HG02870 (cell line): ENCODE results near the gene ORAI3.

ENCODE experiments used
- ATAC-seq: cut with Tn5 transposase; IDR thresholded peaks from one replicate; pipeline ENCODE4 v1.9.1; 2021; ENCODE audit warnings: mild to moderate bottlenecking, moderate library complexity; ENCODE audit not compliant: unreplicated experiment

Gene ORAI3

GRCh38 chr16:30948667-30949649 is at the start of gene ORAI3:
TSS of gene ORAI3 (plus strand) at chr16:30949068. CDS start at chr16:30949290, 222 bp downstream.
- ATAC-seq = peak; percentile 59

GRCh38 chr16:30899794-30900193 is 49.1 kb upstream of the ORAI3 start:
- no peak for ATAC-seq

GRCh38 chr16:30900588-30900987 is 48.3 kb upstream of the ORAI3 start:
- ATAC-seq = no peak

DNA sequence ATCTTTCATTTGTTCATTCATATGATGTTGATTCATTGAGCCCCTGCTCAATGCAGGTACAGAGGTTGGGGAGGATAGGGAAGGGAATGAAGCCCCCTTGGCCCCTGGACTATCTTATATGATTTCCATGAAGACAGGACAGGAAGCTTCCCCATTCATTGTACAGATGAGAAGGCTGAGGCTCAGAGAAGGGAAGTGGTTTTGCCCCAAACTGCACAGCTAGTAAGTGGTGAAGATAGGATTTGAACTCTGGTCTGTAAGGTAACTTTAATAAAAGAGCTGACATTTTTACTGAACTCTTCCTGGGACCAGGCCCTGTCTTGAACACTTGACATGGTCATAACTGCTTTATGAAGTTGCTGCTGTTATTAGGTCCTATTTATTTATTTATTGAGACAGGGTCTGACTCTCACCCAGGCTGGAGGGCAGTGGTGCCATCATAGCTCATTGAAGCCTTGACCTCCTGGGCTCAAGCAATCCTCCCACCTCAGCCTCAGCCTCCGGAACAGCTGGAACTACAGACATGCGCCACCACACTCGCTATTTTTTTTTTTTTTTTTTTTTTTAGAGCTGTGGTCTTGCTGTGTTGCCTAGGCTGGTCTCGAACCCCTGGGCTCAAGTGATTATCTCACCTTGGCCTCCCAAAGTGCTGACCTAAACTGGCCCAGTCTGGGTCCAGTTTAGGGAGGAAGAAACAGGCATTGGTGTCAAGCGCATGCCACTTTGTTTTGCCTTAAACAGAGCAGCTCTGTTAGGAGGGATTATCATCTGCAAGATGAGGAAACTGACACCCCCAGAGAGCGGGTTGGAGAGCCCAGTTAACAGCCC is 47.5 kb upstream of the ORAI3 start:
- ATAC-seq = no peak

- peak; percentile 73 for ATAC-seq
Measured at GRCh38 chr16:30902029-30902972, 46.6 kb upstream of the ORAI3 start.

GRCh38 chr16:30903002-30903401 is 45.9 kb upstream of the ORAI3 start:
- ATAC-seq = no peak

GRCh38 chr16:30903596-30903995 is 45.3 kb upstream of the ORAI3 start:
- no peak for ATAC-seq

- no peak for ATAC-seq
Measured at GRCh38 chr16:30904114-30904780, 44.6 kb upstream of the ORAI3 start.

DNA sequence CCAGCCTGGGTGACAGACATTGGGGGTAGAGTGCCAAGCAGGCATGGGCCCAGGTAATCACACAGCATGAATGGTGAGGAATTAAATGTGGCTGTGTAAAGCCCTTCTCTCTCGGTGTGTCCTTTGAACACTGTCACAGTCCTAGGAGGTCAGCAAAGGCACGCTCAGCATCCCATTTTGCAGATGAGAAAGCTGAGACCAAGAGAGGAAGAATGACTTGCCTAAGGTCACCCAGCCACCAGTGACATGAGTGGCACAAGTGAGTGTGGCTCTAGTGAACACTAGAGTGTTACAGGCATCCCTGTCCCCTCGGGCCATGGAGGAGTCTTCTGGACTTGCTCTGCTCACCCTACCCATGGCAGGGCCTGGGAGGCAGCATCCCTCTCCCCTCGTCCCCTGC is 41.8 kb upstream of the ORAI3 start:
- ATAC-seq = no peak

DNA sequence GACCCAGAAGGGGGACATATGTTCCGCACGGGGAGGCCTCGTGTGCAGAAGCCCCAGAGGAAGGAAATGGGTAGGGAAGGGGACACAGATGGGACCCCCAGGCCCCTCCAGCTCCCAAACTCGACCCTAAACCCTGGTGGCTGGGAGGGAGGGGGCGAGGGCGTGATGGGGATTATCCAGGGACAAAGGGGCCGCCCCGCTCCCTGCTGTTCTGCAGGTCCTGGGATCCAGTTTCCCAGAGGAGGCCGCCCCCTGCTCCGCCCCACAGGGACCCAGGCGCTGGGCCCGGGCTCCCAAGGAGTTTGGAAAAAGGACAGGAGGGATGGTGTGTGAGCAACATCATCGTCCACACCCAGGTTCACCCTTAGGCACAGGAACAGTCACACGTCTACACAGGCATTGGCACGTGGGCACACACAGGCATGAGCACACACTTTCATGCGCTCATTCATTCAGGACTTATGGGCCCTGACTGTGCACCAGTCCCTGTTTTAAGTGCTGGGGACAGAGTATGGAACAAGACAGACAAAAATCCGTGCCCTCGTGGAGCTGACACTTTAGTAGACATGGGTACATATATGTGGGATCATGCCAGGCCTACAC is 38.3 kb upstream of the ORAI3 start:
- ATAC-seq = no peak

DNA sequence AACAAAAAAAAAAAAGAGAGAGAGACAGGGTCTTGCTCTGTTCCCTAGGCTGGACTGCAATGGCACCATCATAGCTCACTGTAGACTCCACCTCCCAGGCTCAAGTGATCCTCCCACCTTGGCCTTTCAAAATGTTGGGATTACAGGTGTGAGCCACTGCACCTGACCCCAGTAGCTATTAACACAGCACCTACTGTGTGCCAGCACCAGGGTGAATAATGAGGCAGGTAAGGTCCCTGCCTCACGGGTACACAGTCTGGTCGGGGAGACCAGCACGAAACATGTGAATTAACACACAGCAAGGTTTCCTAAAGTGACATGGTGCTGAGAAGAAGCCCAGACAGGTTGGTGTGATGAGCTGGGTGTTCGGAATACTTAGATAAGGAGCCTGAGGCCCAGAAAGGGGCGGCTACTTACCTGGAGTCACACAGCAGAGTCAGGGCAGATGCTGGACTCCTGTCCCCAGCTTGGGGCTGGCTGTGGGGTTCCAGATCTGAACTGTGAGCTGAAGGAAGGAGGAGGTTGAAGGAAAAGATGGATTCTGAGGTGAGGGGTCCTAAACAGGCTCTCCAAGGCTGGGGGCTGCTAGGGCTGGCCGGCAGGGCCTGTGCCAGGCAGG is 36.0 kb upstream of the ORAI3 start:
- no peak for ATAC-seq

DNA sequence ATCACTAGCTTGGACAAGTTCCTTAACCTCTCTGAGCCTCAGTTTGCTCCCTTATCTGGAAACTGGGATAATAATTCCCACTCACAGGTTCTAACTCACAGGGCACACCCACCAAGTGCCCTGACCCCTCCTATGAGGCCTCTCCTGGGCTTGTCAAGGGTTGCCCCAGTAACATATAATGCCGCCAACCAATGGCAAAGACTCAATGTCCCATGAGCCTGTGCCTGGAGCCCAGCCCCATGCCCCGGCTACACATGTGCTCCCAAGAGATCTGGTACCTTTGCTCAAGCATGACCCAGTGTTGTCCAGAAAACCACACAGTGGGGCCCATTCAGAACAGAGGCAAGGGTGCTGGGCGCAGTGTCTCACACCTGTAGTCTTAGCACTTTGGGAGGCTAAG is 34.0 kb upstream of the ORAI3 start:
- ATAC-seq = no peak

DNA sequence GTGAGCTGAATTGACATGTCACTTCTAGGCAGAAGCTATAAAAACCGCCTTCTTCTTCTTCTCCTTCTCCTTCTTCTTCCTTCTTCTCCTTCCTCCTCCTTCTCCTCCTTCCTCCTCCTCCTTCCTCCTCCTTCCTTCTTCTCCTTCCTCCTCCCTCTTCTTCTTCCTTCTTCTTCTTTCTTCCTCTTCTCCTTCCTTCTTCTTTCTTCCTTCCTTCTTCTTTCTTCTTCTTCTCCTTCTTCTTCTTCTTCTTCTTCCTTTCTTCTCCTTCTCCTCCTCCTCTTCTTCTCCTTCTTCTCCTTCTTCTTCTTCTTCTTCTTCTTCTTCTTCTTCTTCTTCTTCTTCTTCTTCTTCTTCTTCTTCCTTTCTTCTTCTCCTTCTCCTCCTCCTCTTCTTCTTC is 30.3 kb upstream of the ORAI3 start:
- ATAC-seq = no peak

- ATAC-seq = no peak
Measured at GRCh38 chr16:30920891-30921290, 28.0 kb upstream of the ORAI3 start.

GRCh38 chr16:30921459-30921747 is 27.5 kb upstream of the ORAI3 start:
- ATAC-seq = no peak

GRCh38 chr16:30921748-30922419 is 27.0 kb upstream of the ORAI3 start:
- peak; percentile 1 for ATAC-seq

- ATAC-seq = peak; percentile 72
Measured at GRCh38 chr16:30922420-30922959, 26.4 kb upstream of the ORAI3 start.

DNA sequence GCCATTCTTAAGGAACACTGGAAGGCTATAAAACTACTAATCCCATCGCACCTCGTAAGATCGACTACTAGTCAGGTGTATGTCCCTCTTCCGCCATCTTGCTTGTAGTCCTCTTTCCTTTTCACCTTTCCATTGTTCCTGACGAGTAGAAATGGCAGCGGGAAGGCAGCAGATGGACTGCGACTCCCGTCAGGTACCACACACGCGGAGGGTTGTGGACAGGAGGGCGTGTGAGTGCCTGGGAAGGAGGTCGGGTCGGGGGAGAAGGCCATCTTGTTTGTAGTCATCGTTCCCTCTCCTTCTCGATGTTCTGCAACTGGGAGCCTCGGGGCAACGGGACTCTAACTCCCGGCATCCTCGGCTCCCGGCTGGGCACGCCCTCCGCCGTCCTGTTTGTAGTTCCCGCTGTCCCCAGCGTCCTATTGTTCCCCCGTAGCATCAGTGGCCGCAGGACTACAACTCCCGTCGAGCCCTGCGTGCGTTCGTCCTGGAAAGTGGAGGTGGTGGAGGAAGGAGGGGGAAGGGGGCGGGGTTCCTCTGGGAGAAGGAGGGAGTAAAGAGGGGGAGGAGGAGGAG is 25.8 kb upstream of the ORAI3 start:
- ATAC-seq = peak; percentile 59
